Stimulated activated CD4-positive, alpha-beta T cell treated with anti-CD3 and anti-CD28 coated beads, TNF-alpha, amount 100 ng/mL, for 4 hours (primary cell): ENCODE results near the gene FSTL1.

Source experiments
- DNase-seq, 3 experiments: peaks; one replicate each; pipeline ENCODE4 v3.0.0-alpha.2; 2020; ENCODE audit warnings: low read depth in 3 of 3

FSTL1 gene

DNA sequence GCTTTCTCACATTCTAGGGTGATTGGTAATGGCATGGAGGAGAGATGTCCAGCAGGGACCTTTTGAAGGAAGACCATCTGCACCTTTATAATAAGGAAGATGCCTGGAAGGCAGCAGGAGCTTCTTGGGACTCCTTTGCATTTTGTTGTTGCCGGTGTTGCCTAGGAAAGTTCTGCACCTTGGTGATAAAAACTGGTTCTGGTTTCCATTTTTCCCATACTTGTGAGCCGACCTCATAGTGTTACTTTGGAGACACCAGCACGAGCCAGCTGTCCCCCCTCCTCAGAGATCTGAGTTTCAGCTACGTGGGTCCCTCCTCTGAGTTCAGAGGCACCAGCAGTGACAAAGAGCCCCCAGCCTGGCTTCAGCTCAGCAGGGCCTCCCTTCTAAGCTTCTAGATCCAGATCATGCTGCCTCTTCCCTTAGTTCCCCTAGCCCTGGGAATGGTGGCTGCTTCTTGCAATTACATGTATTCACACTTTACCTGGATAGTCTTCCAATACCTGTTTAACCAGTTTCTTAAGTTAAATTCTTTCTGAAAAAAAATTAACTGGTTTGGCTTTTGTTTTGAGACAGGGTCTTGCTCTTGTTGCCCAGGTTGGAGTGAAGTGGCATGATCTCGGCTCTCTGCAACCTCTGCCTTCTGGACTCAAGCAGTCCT, 18.0 kb upstream of the FSTL1 start:
- DNase-seq = no peak

DNA sequence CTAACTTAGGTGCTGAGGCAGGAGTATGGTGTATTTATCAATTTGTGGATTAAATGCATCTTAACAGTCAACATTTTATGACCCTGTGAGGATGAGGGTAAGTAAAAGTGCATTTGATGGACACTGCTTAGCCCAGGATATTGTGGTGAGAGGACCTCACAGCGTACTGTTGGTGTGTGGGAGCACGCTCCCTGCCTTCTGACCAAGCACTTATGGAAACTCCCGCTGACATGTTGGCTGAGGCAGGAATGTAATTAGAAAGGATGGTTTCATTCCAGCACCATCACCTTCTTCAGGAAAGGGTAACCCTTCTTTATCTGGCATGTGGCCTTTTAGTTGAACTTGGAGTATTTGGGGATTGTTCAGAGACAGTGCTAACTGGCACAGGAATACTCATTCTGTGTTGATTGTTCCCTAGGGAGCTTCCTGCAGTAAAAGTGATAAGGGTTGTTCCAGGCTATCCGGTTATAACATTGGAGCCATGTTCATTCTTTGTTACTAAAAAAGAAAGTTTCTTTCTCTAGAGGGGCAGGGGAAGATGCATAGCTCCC, 11.7 kb upstream of the FSTL1 start:
- DNase-seq = no peak

DNA sequence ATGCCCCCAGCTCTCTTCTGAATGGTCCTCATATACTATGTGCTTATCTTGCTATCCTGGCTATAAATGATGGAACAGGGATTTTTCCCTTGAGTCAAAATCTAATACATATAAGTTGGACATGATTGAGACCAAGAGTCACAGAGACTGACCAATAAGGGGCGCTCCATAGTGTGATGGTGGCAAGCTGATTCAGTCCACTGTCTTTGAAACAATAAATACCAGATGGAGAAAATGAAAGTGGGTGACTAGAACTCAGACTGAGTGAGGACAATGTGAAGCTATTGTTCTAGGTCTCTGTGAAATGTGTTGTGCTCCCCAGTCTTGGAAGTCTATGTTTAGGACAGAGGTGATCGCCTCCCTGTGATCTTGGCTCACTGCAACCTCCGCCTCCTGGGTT, 10.6 kb upstream of the FSTL1 start:
- DNase-seq = no peak

DNA sequence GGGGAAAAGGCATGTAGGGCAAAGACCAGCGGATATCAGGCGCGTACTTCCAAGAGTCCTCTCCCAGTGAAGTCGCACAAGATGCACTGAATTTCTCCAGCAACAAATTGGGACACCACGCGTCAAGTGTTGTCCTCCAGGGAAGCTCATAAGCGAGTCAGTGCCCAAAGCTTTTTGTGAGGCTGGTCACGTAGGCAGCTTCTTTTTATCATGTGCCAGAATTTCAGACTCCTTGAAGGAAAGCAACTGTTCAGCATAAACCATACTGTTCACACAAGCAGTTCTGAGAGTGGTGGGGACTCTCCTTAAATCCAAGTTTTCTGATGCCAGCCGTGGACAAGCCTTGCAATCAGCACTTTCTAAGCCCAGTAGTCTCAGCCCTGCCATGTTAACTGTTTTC, 10.1 kb upstream of the FSTL1 start:
- no peak for DNase-seq

DNA sequence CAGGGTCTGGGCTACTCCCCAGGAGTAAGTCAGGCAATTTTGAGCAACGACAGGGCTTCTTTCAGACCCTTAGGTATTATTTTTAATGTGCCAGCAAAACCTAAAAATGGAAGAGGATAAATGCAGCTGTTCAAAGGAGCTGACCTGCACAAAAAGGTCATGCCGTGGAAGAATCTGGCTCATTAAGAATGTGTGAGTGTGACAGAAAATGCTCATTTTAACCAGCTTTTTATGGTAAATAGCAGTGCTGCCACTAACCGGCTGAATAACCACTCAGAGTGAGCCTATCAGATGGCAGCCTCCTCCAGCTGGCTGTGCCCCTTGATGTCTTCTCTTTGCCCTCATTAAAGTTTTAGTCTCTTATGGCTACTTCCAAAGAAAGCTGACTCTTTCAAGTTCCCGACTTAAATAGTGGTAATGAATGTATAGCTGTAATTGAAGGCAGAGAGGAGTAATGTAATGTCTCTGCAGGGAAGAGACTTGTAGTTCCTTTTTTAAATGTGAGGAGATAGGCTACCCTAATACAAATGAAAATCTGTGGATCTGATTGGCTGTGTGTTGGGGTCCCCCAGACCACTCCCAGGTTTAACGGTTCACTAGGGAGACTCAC, 9.5 kb upstream of the FSTL1 start:
- DNase-seq = no peak

DNA sequence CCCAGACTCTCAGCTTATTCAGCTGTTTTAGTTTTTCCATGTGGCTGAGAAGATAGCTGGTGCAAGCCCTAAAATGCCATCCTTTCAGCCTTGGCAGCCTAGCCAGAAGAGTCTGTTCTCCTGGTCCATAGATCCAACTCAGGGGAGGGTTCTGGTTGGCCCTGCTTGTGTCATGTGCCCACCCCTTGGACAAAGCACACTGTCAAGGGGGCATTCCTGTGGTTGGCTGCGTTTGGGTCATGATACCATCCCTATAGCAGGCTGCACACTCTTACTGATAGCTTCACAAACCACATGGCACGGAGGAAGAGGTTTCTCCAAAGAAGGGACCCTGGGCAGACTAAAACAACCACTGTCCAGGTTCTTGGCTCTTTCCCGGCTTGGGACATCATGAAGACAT, 8.4 kb upstream of the FSTL1 start:
- no peak for DNase-seq

DNA sequence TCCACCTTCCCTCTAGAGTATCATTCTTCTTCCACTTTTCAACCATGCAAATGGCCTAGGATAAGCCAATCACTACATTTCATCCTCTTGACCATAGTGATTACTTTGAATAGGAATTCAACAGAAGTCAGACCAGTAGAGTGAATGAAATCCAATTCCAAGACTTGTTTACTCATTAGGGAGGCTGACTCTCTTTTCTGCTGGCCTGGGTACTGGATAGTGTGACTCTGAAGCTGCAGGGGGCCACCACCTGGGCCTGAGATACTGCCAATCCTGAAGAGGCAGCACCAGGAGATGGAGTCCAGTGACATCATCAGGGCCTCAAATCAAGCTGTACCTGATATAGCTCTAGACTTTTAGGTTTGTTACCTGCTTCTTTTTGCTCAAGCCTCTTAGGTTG, 7.0 kb upstream of the FSTL1 start:
- no peak for DNase-seq

DNA sequence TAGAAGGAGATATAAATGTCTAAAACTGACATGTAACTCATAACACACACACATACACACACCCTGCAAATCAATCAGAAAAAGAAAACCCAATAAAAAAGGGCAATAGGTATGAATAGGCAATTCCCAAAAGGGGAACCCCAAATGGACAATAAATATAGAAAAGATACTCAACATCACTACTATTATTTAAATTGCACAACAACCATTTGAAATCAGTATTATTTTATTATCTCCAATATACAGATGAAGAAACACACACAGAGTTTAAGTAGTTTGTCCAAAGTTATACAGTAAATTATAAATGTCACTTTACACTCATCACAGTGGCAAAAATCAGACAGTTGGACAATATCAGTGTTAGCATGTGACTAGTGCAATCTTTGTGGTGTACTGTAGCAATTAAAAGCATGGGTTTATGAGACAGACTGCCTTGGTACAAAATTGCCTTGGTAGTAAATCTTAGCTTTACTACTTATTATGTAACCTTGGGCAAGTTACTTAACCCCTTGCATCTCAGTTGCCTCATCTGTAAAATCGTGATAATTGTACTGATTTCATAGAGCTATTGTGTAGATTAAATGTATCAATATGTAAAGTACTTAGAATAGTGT, 3.4 kb upstream of the FSTL1 start:
- DNase-seq = no peak

DNA sequence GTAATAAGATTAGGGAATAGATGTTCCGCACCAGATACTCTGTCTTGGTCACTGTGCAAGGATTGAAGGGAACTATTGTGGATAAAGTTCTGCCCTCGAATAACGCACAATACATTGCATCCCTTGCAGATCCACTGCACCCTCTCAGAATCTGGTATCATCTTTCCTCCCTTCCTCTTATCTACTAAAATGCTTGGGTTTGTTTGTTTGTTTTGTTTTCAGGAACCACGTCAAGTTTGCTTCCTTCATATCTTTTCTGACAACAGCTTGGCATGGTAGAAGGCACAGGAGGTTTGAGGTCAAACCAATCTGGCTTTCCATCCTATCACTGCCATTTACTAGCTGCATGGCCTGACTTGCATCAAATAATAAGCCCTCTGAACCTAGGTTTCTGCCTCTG, 2.0 kb upstream of the FSTL1 start:
- DNase-seq = no peak

DNA sequence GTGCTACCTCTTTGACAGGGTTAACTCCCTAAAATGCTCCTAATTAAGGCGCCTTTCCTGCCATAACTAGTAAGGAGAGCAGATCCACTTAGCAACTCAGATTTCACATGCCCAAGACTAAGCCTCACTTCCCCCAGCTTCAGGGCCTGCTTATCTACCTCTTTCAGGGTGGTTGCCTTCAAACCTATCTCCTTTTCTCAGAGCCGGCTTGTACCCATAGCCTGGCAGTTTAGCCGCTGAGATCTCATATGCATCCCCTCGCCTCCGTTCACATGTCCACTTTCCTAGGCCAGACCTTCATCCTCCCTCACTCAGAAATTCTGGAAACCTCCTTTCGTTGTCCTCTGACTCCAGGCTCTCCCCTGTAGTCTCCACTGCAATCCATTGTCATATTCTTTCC, 1.0 kb upstream of the FSTL1 start:
- DNase-seq = no peak

DNA sequence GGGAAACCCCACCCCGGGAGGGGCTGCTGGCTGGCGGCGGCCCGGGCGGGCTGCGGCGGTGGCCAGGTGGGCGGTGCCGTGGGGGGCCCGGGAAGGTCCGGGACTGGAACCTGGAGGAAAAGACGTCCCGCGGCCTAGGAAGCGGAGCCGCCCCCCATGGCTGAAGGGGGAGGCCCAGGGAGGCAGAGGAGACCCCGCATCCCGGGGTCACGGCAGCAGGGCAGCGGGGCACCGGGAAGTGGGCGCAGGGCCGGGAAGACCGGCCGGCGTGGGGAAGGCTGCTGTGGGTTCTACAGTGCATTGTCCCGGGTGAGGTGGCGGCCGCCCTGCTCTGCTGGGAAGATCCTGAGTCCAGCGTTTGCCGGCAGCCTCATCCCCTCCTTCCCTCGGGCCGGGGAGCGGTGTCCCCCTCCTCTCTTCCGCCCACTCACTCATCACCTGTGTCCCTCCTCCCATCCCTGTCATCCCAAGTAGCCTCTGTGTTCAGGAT, 525 bp upstream of the FSTL1 start:
- no peak for DNase-seq

DNA sequence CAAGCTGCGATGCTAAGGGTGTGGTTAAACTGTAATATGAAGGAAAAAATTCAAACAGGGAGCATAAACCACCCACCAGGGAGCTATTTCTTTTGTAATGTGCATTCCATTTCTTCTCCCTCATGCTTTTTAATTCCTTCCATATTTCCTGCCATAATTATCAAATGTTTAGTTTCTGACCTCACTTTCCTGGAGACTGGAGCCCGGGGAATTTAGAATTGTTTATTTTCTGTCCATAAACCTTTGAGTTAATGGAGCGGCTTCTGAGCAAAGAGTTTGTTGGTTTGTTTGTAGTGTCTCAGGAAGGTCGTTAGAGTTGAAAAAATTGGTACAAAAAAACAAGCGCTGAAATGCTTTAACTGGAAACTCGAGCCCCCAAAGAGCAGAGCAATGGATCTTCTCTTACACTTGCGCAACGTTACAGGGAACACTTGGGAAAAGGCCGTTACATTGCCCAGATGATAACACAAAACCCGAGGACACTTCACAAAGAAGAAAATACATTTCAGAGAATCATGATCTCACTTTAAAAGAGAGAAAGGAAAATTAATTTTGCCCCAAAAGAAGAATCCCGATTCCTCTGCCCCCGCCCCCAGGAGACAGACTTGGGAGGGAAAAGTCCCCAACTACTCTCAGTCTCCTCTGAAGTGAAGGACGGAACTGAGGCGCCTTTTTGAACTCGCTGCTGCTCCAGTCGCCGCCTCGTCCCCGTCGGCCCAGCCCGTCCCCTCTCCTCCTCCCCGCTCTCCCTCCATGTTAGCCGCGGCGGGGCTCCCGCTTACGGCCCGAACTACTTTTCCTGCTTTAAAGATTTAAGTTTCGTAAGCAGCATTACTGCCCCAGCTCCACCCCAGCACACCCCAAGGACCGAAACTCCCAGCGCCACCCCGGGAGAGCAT, 842 bp downstream of the FSTL1 start:
- no peak for DNase-seq

DNA sequence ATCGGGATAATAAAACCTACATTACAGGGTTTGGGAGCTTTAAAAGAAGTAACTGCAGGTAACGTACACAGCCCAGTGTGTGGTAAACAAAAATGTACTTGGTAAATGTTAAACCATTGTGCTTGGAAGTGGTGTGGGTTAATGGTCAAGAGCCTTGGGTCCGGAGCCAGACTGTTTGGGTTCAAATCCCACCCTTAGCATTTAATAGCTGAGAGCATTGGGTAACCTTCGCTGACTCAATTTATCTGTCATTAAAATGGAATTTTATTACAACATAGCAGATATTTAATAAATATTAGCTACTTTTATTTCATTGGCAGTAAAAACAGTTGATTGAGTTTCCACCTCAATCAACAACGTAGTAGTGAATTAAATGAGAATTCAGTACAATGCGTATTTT, 1.5 kb downstream of the FSTL1 start:
- no peak for DNase-seq

DNA sequence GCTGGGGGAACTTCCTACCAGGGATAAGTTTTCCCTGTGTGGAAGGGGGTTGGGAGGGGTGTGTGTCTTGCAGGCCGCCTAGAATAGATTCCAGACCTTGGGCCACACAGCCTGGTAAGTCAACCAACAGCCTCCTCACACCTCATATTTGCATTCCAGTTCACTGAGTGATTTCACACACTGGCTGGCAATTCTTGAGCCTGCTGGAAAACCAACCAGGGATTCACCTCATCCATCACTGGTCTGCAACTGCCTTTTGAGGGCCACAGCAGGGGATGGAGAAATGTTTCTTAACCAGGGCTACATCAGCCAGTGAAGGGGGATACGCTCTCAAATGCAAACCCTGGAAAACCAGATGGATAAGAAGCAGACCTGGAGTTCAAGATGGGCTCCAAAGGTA, 2.0 kb downstream of the FSTL1 start:
- DNase-seq = no peak

DNA sequence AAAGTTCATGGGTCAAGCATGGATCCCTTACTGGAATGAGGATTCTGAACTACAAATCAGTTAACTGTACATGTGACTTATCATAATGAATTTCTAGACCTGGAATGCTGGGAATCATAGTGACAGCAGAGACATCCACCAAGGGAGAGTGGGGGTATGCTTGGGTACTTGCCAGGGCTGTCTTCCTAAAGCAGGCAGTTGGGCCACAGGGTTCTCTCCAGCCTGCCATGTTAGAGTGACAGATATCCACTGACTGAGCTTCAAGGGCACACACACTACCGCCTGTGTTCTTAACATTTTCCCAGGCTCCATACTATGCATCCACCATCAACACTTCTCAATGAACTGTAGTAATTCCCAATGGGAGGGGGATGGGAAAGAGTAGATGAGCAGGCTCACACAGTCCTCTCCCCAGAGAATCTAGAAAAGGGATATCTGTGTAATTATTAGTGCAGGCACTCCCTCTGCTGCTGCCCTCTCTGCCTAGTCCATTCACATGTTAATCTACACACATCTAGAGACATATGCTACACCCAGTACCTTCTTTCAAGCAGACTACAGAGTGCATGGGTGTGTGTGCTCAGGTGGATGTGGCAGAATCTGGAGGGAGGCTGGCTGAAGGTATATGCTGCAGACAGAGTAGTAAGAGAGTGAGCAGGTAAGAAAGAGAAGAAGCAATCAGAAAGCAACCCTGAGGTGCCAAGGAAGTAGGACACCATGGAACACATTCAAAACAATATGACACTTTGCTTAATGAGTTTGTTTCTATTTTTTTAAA, 3.7 kb downstream of the FSTL1 start:
- DNase-seq = no peak

DNA sequence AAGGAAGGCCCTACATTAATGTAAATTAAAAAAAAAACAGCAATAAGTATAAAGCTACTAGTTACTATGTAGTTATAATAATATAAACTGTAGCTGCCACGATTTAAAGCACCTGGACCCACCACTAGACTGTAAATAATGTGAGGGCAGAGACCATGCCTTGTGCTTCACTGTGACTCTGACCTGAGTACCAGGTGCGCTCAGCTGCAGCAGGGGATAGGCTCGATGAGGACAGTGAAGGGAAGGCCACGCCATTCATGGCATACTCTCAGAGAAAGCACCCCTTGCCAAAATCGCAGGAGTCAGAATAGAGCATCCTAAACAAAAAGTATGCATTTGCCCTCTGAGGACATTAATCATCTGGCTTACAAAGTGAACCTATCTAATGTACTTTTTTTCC, 5.1 kb downstream of the FSTL1 start:
- DNase-seq = no peak

DNA sequence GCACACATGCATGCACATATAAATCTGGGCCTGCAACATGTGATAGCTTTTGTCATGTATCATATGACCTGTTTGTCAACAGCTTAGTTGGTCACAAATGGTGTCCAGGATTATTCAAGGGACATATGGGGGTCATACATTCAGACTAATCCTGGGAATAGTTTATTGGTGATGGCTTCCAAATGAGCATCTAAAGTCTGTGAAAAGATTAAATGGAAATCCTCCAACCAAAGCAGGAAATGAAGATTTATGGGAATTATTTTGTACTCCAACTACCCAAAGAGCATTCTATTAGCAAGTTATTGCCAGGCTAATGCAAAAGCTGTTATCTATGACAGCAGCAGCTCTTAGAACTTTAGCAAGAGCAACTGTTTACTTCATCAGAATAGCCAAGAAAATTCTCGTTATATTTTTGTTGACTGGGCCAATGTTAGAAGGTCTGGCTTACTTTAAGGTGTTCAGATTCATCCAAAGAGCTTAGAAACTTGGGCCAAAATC, 7.1 kb downstream of the FSTL1 start:
- DNase-seq = no peak

DNA sequence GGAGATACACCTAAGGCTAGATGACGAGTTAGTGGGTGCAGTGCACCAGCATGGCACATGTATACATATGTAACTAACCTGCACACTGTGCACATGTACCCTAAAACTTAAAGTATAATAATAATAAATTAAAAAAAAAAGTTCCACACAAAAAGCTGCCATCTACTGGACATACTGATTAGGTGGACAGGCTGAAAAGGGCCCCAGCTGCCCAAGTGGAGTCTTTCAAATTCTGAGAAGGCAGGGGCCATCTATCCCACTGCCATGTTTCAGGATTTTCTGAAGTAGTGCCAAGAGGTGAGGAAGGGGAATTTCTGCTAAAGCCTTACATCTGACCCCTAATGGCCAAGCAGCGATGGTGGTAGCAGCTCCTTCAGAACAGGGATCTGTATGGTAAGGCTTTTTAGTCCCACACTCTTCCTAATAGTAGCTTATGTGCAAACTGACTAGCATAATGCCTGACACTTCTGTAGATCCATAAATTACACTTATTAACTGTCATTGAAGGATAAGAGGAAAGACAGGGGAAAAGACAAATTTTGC, 7.7 kb downstream of the FSTL1 start:
- DNase-seq = no peak

DNA sequence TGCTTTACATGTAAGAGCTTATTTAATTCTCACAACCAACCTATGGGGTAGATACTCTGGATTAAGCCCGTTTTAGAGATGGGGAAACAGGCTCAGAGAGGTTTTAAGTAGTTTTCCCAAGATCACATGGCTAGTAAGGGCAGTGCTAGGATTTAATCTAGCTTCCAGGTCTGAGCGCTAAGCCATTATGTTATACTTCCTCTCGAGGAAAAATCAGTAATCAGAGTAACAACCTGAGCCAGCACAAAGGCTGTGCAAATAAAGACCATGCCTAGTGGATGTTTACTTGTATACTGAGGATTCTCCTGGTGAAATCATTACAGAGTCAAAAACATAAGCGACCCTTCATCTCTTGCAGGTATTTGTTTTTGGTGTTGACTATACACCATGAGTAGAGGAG, 9.0 kb downstream of the FSTL1 start:
- no peak for DNase-seq

DNA sequence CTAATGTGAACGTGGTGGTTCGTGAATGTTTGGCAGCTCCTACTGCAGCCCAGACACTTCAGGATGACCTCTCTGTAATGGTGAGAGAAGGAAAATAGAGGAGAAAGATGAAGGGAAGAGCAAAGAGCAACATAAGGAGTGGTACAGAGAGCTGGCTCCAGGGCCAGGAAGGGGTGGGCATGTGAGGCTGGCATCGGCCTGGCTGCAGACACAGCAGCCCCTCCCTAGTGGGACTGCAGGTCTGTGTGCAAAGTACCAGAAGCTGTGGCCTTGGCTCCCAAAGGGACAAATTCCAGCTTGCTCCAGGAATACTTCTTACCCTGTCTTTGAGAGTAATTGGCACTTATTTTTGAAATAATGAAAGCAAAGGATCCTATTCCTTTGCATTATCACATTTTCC, 10.0 kb downstream of the FSTL1 start:
- DNase-seq = no peak
